T-cell (primary cell): ENCODE results near the gene TCP1. TPM values are rescaled to one million over a fixed set of nuclear protein-coding genes. Genes with fewer than 3 reads are reported as not detected.
"Not testable (repeated sequence)": the region's sequence is repeated elsewhere in the genome, so short reads cannot be mapped to it uniquely, and the experiment has no call there.

ENCODE experiments used
- ATAC-seq, 4 experiments: fragments of 200-7000 bp in 3 of 4; fragments of 150-1000 bp in 1 of 4; cut with Tn5 transposase; replicated peaks in 1 of 4; 1 replicate in 3 of 4; 2 replicates in 1 of 4; pipeline ENCODE4 v1.10.0; 2021; ENCODE audit warnings: moderate library complexity in 3 of 4, mild to moderate bottlenecking in 2 of 4, moderate number of reproducible peaks in 1 of 4
- CTCF ChIA-PET, 2 donors: fragments of 300-600 bp; sonication (Branson Sonifier 250); formaldehyde crosslinking; loops; one replicate each; lab custom pipeline; 2022; ENCODE audit warnings: antibody characterized with exemption in 2 of 2; lab: Charles Lee
- POLR2A ChIA-PET, 2 donors: fragments of 300-600 bp; sonication (Branson Sonifier 250); formaldehyde crosslinking; loops; one replicate each; lab custom pipeline; 2022; ENCODE audit warnings: antibody characterized with exemption in 2 of 2; lab: Charles Lee
- DNase-seq, 35 experiments: peaks; one replicate each; pipeline versions ENCODE4 v3.0.0 to v3.0.0-alpha.2; 2013 to 2023
- H3K27ac ChIP-seq: one replicate; pipeline ENCODE4 v1.5.1; 2013; ENCODE audit warnings: low read length
- H3K27me3 ChIP-seq, 2 experiments: replicated peaks in 1 of 2; 1 replicate in 1 of 2; 2 replicates in 1 of 2; pipeline versions ENCODE4 v1.6.1 to v1.7.0; 2013; ENCODE audit warnings: low read length in 1 of 2, mixed read lengths in 1 of 2; ENCODE audit not compliant: control insufficient read depth in 2 of 2, insufficient read depth in 2 of 2; ENCODE audit errors: extremely low read depth in 1 of 2
- H3K36me3 ChIP-seq, 2 donors: 1 replicate in 1 of 2; 2 replicates in 1 of 2; pipeline versions ENCODE4 v1.6.1 to v1.7.0; 2013; ENCODE audit warnings: low read length in 1 of 2; ENCODE audit not compliant: control insufficient read depth in 2 of 2, insufficient read depth in 1 of 2; ENCODE audit errors: extremely low read depth in 1 of 2
- H3K4me1 ChIP-seq, 2 experiments: 1 replicate in 1 of 2; 2 replicates in 1 of 2; pipeline versions ENCODE4 v1.6.1 to v1.7.0; 2013; ENCODE audit warnings: low read length in 2 of 2, mixed read lengths in 1 of 2; ENCODE audit not compliant: insufficient read depth in 2 of 2, control insufficient read depth in 1 of 2; ENCODE audit errors: extremely low read depth in 1 of 2
- H3K4me3 ChIP-seq, 2 donors: 1 replicate in 1 of 2; 2 replicates in 1 of 2; pipeline versions ENCODE4 v1.5.1 to v1.7.0; 2013; ENCODE audit warnings: mild to moderate bottlenecking in 2 of 2, low read length in 1 of 2, moderate library complexity in 1 of 2; ENCODE audit not compliant: control insufficient read depth in 1 of 2; ENCODE audit errors: extremely low read depth in 1 of 2
- H3K9me3 ChIP-seq: 2 replicates; pipeline ENCODE4 v1.7.0; 2013
- H3K27ac Mint-ChIP-seq, 2 donors: one replicate each; pipeline ENCODE4 v1.8.0; 2020 to 2021; ENCODE audit warnings: mild to moderate bottlenecking in 2 of 2, mixed read lengths in 2 of 2
- H3K27me3 Mint-ChIP-seq, 2 donors: one replicate each; pipeline ENCODE4 v1.8.0; 2021 to 2022; ENCODE audit warnings: mixed read lengths in 2 of 2
- H3K36me3 Mint-ChIP-seq: one replicate; pipeline ENCODE4 v1.8.0; 2021; ENCODE audit warnings: mixed read lengths
- H3K4me1 Mint-ChIP-seq, 3 donors: one replicate each; pipeline ENCODE4 v1.8.0; 2020 to 2022; ENCODE audit warnings: mixed read lengths in 3 of 3, mild to moderate bottlenecking in 1 of 3
- H3K4me3 Mint-ChIP-seq, 3 donors: one replicate each; pipeline ENCODE4 v1.8.0; 2020 to 2022; ENCODE audit warnings: mild to moderate bottlenecking in 3 of 3, mixed read lengths in 3 of 3, moderate library complexity in 3 of 3
- H3K9me3 Mint-ChIP-seq, 3 donors: one replicate each; pipeline ENCODE4 v1.8.0; 2020 to 2022; ENCODE audit warnings: mixed read lengths in 3 of 3
- WGBS: methylation state at CpG from one replicate; pipeline ENCODE4 v1.1.5; 2013; ENCODE audit warnings: missing lambda C conversion rate; ENCODE audit not compliant: insufficient coverage; 5-methylcytosine and 5-hydroxymethylcytosine counted together
- total RNA-seq, 35 experiments: library from RNA in 6 of 35; stranded (reverse) in 6 of 35; fragments of 120-200 nt in 1 of 35; gene quantifications; one replicate each; pipeline versions ENCODE4 v1.2.1 to v1.2.4 and lab custom pipeline; 2013 to 2026

The TCP1 gene
- total RNA-seq, 5 donors from 2014 or later (not counting 1 experiment from before 2014, with no cell fraction given), result 129 to 188 (median 146) TPM

- H3K4me3 ChIP-seq, result no peak overlapping the region
- H3K4me1 Mint-ChIP-seq, result peaks cover 12 to 16% (median 16%) of the 10 kb centered on the region in 3 donors
- no peak for DNase-seq
- no peak for ATAC-seq
- no peak overlapping the region for H3K27ac Mint-ChIP-seq
- H3K36me3 ChIP-seq, result peaks cover 10 to 58% of the 10 kb centered on the region in 2 donors
- WGBS, result 100% methylated on average over 1 of the region's 4 CpGs
- no peaks in the 10 kb centered on the region for H3K27me3 ChIP-seq
- peaks cover 33% of the 10 kb centered on the region for H3K36me3 Mint-ChIP-seq
- peaks cover 4 to 7% of the 10 kb centered on the region in 2 experiments for H3K4me1 ChIP-seq
- ChIA-PET CTCF (no interaction called here), POLR2A (interaction anchor here (0.7 to 1.0 kb wide), 4 partner anchors 18 to 31 kb away, joined by 3 to 6 read pairs (median 4); no protein-coding TSS in a partner anchor)
- H3K27me3 Mint-ChIP-seq, result no peaks in the 10 kb centered on the region
- H3K9me3 Mint-ChIP-seq, result no peaks in the 10 kb centered on the region
- H3K27ac ChIP-seq, result no peak overlapping the region
- H3K4me3 Mint-ChIP-seq, result no peak overlapping the region
- H3K9me3 ChIP-seq, result no peaks in the 10 kb centered on the region
Measured at GRCh38 chr6:159756508-159756907, 32.9 kb downstream of the TCP1 start.

GRCh38 chr6:159754959-159755914 lies 34.2 kb downstream of the TCP1 start:
- Histone ChIP-seq H3K9me3 (no peaks in the 10 kb centered on the region), H3K4me1 (no peaks in the 10 kb centered on the region), H3K27ac (no peak overlapping the region), H3K36me3 (peaks cover 14 to 64% of the 10 kb centered on the region in 2 donors), H3K4me3 (no peak overlapping the region), H3K27me3 (no peaks in the 10 kb centered on the region)
- 94% methylated on average over 3 of the region's 15 CpGs for WGBS
- DNase-seq, result no peak
- H3K4me1 Mint-ChIP-seq, result peaks cover 0 to 5% (median 5%) of the 10 kb centered on the region in 3 donors
- H3K27ac Mint-ChIP-seq, result peak overlapping the region; percentile 3 to 12
- H3K9me3 Mint-ChIP-seq, result no peaks in the 10 kb centered on the region
- ChIA-PET POLR2A (no interaction called here), CTCF (interaction anchor here in 1 of 2 donors (0.7 kb wide), 1 partner anchor 35 kb away, joined by 8 read pairs; no protein-coding TSS in a partner anchor)
- peak in 1 of 4 experiments; percentile 21 for ATAC-seq
- H3K4me3 Mint-ChIP-seq, result no peak overlapping the region
- no peaks in the 10 kb centered on the region for H3K27me3 Mint-ChIP-seq
- peaks cover 37% of the 10 kb centered on the region for H3K36me3 Mint-ChIP-seq

- Mint-ChIP-seq H3K9me3 (no peaks in the 10 kb centered on the region), H3K4me3 (no peak overlapping the region), H3K4me1 (peaks cover 0 to 6% (median 3%) of the 10 kb centered on the region in 3 donors), H3K27ac (no peak overlapping the region), H3K27me3 (no peaks in the 10 kb centered on the region), H3K36me3 (peaks cover 43% of the 10 kb centered on the region)
- POLR2A ChIA-PET, result no interaction called here
- no peaks in the 10 kb centered on the region for H3K9me3 ChIP-seq
- 100% methylated on average over 1 of the region's 2 CpGs for WGBS
- no peak overlapping the region for H3K27ac ChIP-seq
- H3K27me3 ChIP-seq, result no peaks in the 10 kb centered on the region
- H3K36me3 ChIP-seq, result peaks cover 14 to 73% of the 10 kb centered on the region in 2 donors
- CTCF ChIA-PET, result no interaction called here
- ATAC-seq (no peak), DNase-seq (no peak)
- H3K4me1 ChIP-seq, result no peaks in the 10 kb centered on the region
- H3K4me3 ChIP-seq, result no peak overlapping the region
Measured at GRCh38 chr6:159754401-159754800, 35.0 kb downstream of the TCP1 start.

- 100% methylated on average over 4 of the region's 6 CpGs for WGBS
- no peaks in the 10 kb centered on the region for H3K27me3 ChIP-seq
- CTCF ChIA-PET, result no interaction called here
- H3K4me3 ChIP-seq, result no peak overlapping the region
- H3K4me1 Mint-ChIP-seq, result peaks cover 0 to 8% (median 3%) of the 10 kb centered on the region in 3 donors
- H3K36me3 ChIP-seq, result peaks cover 14 to 78% of the 10 kb centered on the region in 2 donors
- ATAC-seq, result no peak
- no peak for DNase-seq
- peak overlapping the region; percentile 1 to 32 for H3K27ac Mint-ChIP-seq
- no peak overlapping the region for H3K27ac ChIP-seq
- peaks cover 47% of the 10 kb centered on the region for H3K36me3 Mint-ChIP-seq
- no peaks in the 10 kb centered on the region for H3K27me3 Mint-ChIP-seq
- H3K9me3 Mint-ChIP-seq, result no peaks in the 10 kb centered on the region
- no peak overlapping the region for H3K4me3 Mint-ChIP-seq
- no peaks in the 10 kb centered on the region for H3K4me1 ChIP-seq
- POLR2A ChIA-PET, result interaction anchor here in 1 of 2 donors (0.6 kb wide), 1 partner anchor 26 kb away, joined by 3 read pairs; the partner anchor contains the start of gene WTAP
- no peaks in the 10 kb centered on the region for H3K9me3 ChIP-seq
Measured at GRCh38 chr6:159753081-159753872, 36.1 kb downstream of the TCP1 start.

- ATAC-seq (no peak), DNase-seq (no peak)
- ChIA-PET CTCF (interaction anchor here (0.6 kb wide), 2 partner anchors 30 to 36 kb away, joined by 3 to 4 read pairs; no protein-coding TSS in a partner anchor), POLR2A (interaction anchor here (0.7 to 1.0 kb wide), 4 partner anchors 10 to 704 kb away, joined by 3 to 10 read pairs (median 3); partner anchors contain the start of genes ACAT2 (in 1 of the 2) and MRPL18 (in 1 of the 2))
- no peaks in the 10 kb centered on the region for H3K9me3 ChIP-seq
- no peak overlapping the region for H3K27ac Mint-ChIP-seq
- peaks cover 48% of the 10 kb centered on the region for H3K36me3 Mint-ChIP-seq
- no peaks in the 10 kb centered on the region for H3K4me1 ChIP-seq
- no peaks in the 10 kb centered on the region for H3K9me3 Mint-ChIP-seq
- H3K27me3 Mint-ChIP-seq, result no peaks in the 10 kb centered on the region
- no peaks in the 10 kb centered on the region for H3K27me3 ChIP-seq
- no peak overlapping the region for H3K4me3 Mint-ChIP-seq
- H3K36me3 ChIP-seq, result peaks cover 14 to 87% of the 10 kb centered on the region in 2 donors
- whole genome bisulfite sequencing, result no CpG with 5 or more reads among the region's 3 CpGs
- peaks cover 0 to 10% (median 3%) of the 10 kb centered on the region in 3 donors for H3K4me1 Mint-ChIP-seq
- no peak overlapping the region for H3K4me3 ChIP-seq
- no peak overlapping the region for H3K27ac ChIP-seq
Measured at GRCh38 chr6:159751448-159751847, 38.0 kb downstream of the TCP1 start.

GRCh38 chr6:159748127-159748526 lies 41.3 kb downstream of the TCP1 start:
- H3K4me1 Mint-ChIP-seq, result peaks cover 12 to 32% (median 23%) of the 10 kb centered on the region in 3 donors
- H3K4me3 Mint-ChIP-seq, H3K4me3 ChIP-seq, ATAC-seq, H3K9me3 Mint-ChIP-seq, H3K9me3 ChIP-seq, H3K4me1 ChIP-seq, H3K27me3 Mint-ChIP-seq, H3K27ac ChIP-seq, H3K27me3 ChIP-seq, POLR2A ChIA-PET, DNase-seq: not testable (repeated sequence)
- CTCF ChIA-PET, result interaction anchor here (0.6 to 0.8 kb wide), 2 partner anchors 20 to 778 kb away, joined by 3 to 4 read pairs; no protein-coding TSS in a partner anchor
- no CpG with 5 or more reads among the region's 7 CpGs for WGBS
- peak overlapping the region in 1 of 2 donors; percentile 48 for H3K27ac Mint-ChIP-seq
- H3K36me3 ChIP-seq, result peaks cover 14 to 87% of the 10 kb centered on the region in 2 donors
- H3K36me3 Mint-ChIP-seq, result peaks cover 55% of the 10 kb centered on the region
